Measurements from ENCODE around the gene THBS3.

THBS3 gene

DNA sequence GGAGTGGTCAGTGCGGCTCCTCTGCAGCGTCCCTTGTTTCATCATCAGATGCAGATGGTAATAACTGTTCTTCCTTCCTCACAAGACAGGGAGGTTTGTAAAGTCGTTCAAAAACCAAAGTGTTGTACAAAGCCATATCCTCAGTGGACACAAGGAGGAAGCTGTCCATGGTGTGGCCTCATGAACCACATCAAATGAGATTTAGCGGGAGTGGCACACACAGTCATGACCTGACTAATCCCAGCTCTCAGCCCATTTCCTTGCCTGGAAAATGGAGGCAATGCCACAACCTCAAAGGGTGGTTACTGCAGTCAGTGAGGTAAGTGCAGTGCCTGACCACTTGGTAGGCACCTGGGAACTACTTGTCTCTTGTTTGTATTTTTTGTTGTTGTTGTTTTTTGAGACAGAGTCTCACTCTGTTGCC, 34.2 kb upstream of the THBS3 start:
- TF ChIP-seq CEBPB (IDR thresholded peaks at IDR 0.05): no peak
- no peak for TF ChIP-seq YY1 (IDR thresholded peaks at IDR 0.05; ENCODE audit: low read depth)
- TF ChIP-seq TCF12 (IDR thresholded peaks at IDR 0.05; ENCODE audit: low read depth): no peak
- TF ChIP-seq, protein P1, sequence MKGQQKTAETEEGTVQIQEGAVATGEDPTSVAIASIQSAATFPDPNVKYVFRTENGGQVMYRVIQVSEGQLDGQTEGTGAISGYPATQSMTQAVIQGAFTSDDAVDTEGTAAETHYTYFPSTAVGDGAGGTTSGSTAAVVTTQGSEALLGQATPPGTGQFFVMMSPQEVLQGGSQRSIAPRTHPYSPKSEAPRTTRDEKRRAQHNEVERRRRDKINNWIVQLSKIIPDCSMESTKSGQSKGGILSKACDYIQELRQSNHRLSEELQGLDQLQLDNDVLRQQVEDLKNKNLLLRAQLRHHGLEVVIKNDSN (IDR thresholded peaks at IDR 0.05): no peak
- no peak for TF ChIP-seq FOXM1 (IDR thresholded peaks at IDR 0.05; ENCODE audit: borderline replicate concordance, low read depth)
- TF ChIP-seq, protein P2, sequence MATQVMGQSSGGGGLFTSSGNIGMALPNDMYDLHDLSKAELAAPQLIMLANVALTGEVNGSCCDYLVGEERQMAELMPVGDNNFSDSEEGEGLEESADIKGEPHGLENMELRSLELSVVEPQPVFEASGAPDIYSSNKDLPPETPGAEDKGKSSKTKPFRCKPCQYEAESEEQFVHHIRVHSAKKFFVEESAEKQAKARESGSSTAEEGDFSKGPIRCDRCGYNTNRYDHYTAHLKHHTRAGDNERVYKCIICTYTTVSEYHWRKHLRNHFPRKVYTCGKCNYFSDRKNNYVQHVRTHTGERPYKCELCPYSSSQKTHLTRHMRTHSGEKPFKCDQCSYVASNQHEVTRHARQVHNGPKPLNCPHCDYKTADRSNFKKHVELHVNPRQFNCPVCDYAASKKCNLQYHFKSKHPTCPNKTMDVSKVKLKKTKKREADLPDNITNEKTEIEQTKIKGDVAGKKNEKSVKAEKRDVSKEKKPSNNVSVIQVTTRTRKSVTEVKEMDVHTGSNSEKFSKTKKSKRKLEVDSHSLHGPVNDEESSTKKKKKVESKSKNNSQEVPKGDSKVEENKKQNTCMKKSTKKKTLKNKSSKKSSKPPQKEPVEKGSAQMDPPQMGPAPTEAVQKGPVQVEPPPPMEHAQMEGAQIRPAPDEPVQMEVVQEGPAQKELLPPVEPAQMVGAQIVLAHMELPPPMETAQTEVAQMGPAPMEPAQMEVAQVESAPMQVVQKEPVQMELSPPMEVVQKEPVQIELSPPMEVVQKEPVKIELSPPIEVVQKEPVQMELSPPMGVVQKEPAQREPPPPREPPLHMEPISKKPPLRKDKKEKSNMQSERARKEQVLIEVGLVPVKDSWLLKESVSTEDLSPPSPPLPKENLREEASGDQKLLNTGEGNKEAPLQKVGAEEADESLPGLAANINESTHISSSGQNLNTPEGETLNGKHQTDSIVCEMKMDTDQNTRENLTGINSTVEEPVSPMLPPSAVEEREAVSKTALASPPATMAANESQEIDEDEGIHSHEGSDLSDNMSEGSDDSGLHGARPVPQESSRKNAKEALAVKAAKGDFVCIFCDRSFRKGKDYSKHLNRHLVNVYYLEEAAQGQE (IDR thresholded peaks at IDR 0.05; ENCODE audit: low read depth): no peak
- no peak for TF ChIP-seq CREB1 (IDR thresholded peaks at IDR 0.05; ENCODE audit: low read depth)
- TF ChIP-seq, protein P3, sequence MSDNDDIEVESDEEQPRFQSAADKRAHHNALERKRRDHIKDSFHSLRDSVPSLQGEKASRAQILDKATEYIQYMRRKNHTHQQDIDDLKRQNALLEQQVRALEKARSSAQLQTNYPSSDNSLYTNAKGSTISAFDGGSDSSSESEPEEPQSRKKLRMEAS (IDR thresholded peaks at IDR 0.05): no peak
- TF ChIP-seq ZBTB7A (IDR thresholded peaks at IDR 0.05; ENCODE audit: low read depth): no peak
- no peak for TF ChIP-seq NFIC (IDR thresholded peaks at IDR 0.05)
- TF ChIP-seq TAF1 (IDR thresholded peaks at IDR 0.05; ENCODE audit: low read depth): no peak
- no peak for TF ChIP-seq EP300 (IDR thresholded peaks at IDR 0.05; ENCODE audit: borderline replicate concordance)
- TF ChIP-seq EGR1 (IDR thresholded peaks at IDR 0.05): no peak
- TF ChIP-seq TEAD4 (IDR thresholded peaks at IDR 0.05): no peak
- no peak for TF ChIP-seq RAD21 (IDR thresholded peaks at IDR 0.05; ENCODE audit: low read depth)

DNA sequence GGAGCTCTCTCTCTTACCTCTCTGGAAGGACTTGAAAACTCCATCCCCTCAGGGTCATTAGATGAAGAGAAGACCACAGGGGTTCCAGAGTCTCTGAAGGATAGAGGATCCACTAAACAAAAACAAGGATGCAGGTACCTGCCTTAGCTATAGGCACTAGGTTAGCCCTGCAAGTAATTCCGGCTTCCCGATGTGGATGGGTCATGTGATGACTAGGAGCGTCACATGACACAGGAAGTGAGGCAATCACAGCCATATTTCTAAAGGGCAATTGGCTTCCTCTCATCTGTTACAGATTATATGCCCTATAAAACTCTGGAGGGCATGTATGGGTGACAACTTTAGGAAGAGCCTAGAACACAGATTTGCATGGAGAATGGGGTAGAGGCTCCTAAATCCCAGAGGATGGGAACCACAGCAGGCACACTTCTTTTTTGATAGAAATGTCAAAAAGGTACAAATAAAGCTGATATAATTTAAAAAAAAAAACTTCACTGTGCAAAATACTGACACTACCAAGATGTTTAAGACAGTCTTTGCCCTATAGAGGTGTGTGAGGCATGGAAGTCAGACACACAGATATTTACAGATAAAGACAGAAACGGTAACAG, 33.5 kb upstream of the THBS3 start:
- TF ChIP-seq TEAD4 (IDR thresholded peaks at IDR 0.05) (peak; percentile 12; the same call in 1 of the 2 replicates), NFIC (IDR thresholded peaks at IDR 0.05) (no peak), EP300 (IDR thresholded peaks at IDR 0.05; ENCODE audit: borderline replicate concordance) (peak; percentile 44; the same call in 1 of the 2 replicates), CEBPB (IDR thresholded peaks at IDR 0.05) (peak; percentile 51; the same call in 1 of the 2 replicates), RAD21 (IDR thresholded peaks at IDR 0.05; ENCODE audit: low read depth) (no peak), TAF1 (IDR thresholded peaks at IDR 0.05; ENCODE audit: low read depth) (no peak), EGR1 (IDR thresholded peaks at IDR 0.05) (peak; percentile 52; the same call in 1 of the 2 replicates), YY1 (IDR thresholded peaks at IDR 0.05; ENCODE audit: low read depth) (peak; percentile 99), FOXM1 (IDR thresholded peaks at IDR 0.05; ENCODE audit: borderline replicate concordance, low read depth) (no peak)
- TF ChIP-seq, protein P3 (IDR thresholded peaks at IDR 0.05): peak; percentile 41; the same call in 1 of the 2 replicates
- TF ChIP-seq, protein P2 (IDR thresholded peaks at IDR 0.05; ENCODE audit: low read depth): no peak
- TF ChIP-seq, protein P1 (IDR thresholded peaks at IDR 0.05): peak; percentile 100

DNA sequence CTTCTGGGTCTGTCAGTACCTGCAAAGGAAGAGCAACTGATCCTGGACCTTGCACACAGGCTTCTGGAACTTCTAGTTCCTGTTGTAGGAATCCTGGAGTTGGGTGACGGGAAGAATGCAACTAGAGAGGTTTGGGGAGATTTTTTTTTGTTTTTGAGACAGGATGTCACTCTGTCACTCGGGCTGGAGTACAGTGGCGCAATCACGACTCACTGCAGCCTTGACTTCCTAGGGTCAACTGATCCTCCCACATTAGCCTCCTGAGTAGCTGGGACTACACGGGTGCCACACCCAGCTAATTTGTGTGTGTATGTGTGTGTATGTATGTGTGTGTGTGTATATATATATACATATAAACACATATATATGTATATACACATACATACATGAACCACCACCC, 28.8 kb upstream of the THBS3 start:
- TF ChIP-seq TEAD4 (IDR thresholded peaks at IDR 0.05) (no peak), CEBPB (IDR thresholded peaks at IDR 0.05) (no peak), RAD21 (IDR thresholded peaks at IDR 0.05; ENCODE audit: low read depth) (no peak), EGR1 (IDR thresholded peaks at IDR 0.05) (no peak), ZBTB7A (IDR thresholded peaks at IDR 0.05; ENCODE audit: low read depth) (no peak), TCF12 (IDR thresholded peaks at IDR 0.05; ENCODE audit: low read depth) (no peak), NFIC (IDR thresholded peaks at IDR 0.05) (no peak), CREB1 (IDR thresholded peaks at IDR 0.05; ENCODE audit: low read depth) (no peak), YY1 (IDR thresholded peaks at IDR 0.05; ENCODE audit: low read depth) (no peak), TAF1 (IDR thresholded peaks at IDR 0.05; ENCODE audit: low read depth) (no peak), FOXM1 (IDR thresholded peaks at IDR 0.05; ENCODE audit: borderline replicate concordance, low read depth) (no peak), EP300 (IDR thresholded peaks at IDR 0.05; ENCODE audit: borderline replicate concordance) (no peak)
- TF ChIP-seq, protein P1 (IDR thresholded peaks at IDR 0.05): no peak
- TF ChIP-seq, protein P3 (IDR thresholded peaks at IDR 0.05): no peak
- TF ChIP-seq, protein P2 (IDR thresholded peaks at IDR 0.05; ENCODE audit: low read depth): no peak
